GM23338 (cell line): ENCODE results near the gene AP1M1.

Source experiments
- EZH2 ChIP-seq: fragments of 200-600 bp; sonication (generic); IDR thresholded peaks from one replicate; pipeline ENCODE4 v1.8.0; 2017; ENCODE audit warnings: antibody characterized with exemption, mild to moderate bottlenecking, low read depth; ENCODE audit not compliant: unreplicated experiment
- EZH2phosphoT487 ChIP-seq: fragments of 200-600 bp; sonication (generic); IDR thresholded peaks from one replicate; pipeline ENCODE4 v1.8.1; 2018; ENCODE audit warnings: antibody characterized with exemption; ENCODE audit not compliant: unreplicated experiment
- POLR2AphosphoS5 ChIP-seq: IDR thresholded peaks from 2 replicates; pipeline ENCODE4 v1.6.1; 2016; ENCODE audit warnings: antibody characterized with exemption, low read depth
- TF ChIP-seq, protein P1 (sequence below), 2 experiments: fragments of 200-600 bp in 1 of 2; sonication (generic) in 1 of 2; conservative IDR thresholded peaks; 2 replicates each; pipeline versions ENCODE4 v1.5.1 to v1.6.1; 2016 to 2017; ENCODE audit warnings: antibody characterized with exemption in 2 of 2, low read depth in 2 of 2, mild to moderate bottlenecking in 2 of 2, moderate library complexity in 1 of 2
- TF ChIP-seq, protein P2 (sequence below): IDR thresholded peaks from one replicate; pipeline ENCODE4 v1.6.1; 2018; ENCODE audit warnings: antibody characterized with exemption; ENCODE audit not compliant: unreplicated experiment

DNA sequence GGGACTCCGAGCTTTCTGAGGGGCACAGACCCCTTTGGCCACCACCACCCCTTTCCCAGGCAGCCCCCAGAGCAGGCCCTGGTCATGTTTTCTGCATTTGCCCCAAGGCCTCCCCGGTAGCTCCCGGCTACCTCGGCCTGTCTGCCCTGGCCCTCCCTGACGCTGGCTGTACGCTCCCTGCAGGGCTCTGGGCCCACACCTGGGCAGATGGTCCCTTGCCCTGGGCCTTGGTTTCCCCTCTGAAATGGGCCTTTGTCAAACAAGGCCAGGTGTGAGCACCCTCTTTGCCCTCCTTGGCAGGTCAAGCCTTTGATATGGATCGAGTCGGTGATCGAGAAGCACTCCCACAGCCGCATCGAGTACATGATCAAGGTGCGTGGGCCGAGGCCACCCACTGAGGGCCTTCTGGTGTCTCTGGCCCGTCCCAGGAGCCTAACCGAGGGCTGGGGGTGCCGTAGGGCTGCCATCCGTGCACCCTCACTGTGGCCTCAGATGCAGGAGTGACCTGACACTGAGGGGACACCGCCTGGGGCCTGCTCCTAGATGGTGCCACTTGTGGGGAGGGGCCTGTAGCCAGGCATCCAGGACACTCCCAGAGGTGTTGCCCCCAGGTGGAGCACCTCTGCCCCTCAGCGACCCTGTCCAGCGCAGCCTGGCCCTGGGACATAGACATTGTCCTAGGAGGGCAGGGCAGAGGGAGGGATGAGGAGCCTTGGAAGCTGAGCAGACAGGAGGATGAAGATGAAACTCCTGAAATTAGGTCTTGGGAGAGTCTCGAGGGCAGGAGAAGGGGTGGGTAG, 30.3 kb downstream of the AP1M1 start:
- TF ChIP-seq, protein P1, sequence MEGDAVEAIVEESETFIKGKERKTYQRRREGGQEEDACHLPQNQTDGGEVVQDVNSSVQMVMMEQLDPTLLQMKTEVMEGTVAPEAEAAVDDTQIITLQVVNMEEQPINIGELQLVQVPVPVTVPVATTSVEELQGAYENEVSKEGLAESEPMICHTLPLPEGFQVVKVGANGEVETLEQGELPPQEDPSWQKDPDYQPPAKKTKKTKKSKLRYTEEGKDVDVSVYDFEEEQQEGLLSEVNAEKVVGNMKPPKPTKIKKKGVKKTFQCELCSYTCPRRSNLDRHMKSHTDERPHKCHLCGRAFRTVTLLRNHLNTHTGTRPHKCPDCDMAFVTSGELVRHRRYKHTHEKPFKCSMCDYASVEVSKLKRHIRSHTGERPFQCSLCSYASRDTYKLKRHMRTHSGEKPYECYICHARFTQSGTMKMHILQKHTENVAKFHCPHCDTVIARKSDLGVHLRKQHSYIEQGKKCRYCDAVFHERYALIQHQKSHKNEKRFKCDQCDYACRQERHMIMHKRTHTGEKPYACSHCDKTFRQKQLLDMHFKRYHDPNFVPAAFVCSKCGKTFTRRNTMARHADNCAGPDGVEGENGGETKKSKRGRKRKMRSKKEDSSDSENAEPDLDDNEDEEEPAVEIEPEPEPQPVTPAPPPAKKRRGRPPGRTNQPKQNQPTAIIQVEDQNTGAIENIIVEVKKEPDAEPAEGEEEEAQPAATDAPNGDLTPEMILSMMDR (conservative IDR thresholded peaks at IDR 0.05; ENCODE audit: low read depth in 2 of 2) = no peak
- TF ChIP-seq POLR2AphosphoS5 (no peak), EZH2 (no peak), EZH2phosphoT487 (no peak)
- TF ChIP-seq, protein P2, sequence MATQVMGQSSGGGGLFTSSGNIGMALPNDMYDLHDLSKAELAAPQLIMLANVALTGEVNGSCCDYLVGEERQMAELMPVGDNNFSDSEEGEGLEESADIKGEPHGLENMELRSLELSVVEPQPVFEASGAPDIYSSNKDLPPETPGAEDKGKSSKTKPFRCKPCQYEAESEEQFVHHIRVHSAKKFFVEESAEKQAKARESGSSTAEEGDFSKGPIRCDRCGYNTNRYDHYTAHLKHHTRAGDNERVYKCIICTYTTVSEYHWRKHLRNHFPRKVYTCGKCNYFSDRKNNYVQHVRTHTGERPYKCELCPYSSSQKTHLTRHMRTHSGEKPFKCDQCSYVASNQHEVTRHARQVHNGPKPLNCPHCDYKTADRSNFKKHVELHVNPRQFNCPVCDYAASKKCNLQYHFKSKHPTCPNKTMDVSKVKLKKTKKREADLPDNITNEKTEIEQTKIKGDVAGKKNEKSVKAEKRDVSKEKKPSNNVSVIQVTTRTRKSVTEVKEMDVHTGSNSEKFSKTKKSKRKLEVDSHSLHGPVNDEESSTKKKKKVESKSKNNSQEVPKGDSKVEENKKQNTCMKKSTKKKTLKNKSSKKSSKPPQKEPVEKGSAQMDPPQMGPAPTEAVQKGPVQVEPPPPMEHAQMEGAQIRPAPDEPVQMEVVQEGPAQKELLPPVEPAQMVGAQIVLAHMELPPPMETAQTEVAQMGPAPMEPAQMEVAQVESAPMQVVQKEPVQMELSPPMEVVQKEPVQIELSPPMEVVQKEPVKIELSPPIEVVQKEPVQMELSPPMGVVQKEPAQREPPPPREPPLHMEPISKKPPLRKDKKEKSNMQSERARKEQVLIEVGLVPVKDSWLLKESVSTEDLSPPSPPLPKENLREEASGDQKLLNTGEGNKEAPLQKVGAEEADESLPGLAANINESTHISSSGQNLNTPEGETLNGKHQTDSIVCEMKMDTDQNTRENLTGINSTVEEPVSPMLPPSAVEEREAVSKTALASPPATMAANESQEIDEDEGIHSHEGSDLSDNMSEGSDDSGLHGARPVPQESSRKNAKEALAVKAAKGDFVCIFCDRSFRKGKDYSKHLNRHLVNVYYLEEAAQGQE = no peak
